AG04450 (cell line): Measurements from ENCODE around the gene OR2F1. TPM values are rescaled to one million over a fixed set of nuclear protein-coding genes. Genes with fewer than 3 reads are reported as not detected.

Source experiments
- CTCF ChIA-PET: fragments of 300-600, 350-600 bp; formaldehyde crosslinking; extraction: SDS; loops from one replicate; lab custom pipeline; 2022; ENCODE audit warnings: antibody characterized with exemption, inconsistent platforms; lab: Charles Lee
- POLR2A ChIA-PET: fragments of 350-600 bp; formaldehyde crosslinking; extraction: SDS; loops from one replicate; lab custom pipeline; 2021; ENCODE audit warnings: antibody characterized with exemption, inconsistent platforms; lab: Yijun Ruan, JAX
- DNase-seq: peaks from one replicate; pipeline ENCODE4 v3.0.0-alpha.2; 2011; ENCODE audit warnings: low read depth, low spot score
- H3K27ac ChIP-seq: one replicate; pipeline ENCODE4 v1.5.1; 2012; ENCODE audit warnings: low read depth, low read length, control low read depth
- H3K27me3 ChIP-seq: one replicate; pipeline ENCODE4 v1.6.0; 2012; ENCODE audit warnings: low read length; ENCODE audit not compliant: control insufficient read depth, insufficient read depth
- H3K4me3 ChIP-seq: 2 replicates; pipeline ENCODE4 v1.5.1; 2011; ENCODE audit warnings: mild to moderate bottlenecking, low read depth, low read length, control low read depth
- H3K9me3 ChIP-seq: 2 replicates; pipeline ENCODE4 v1.5.1; 2012; ENCODE audit warnings: low read length; ENCODE audit not compliant: control insufficient read depth, insufficient read depth
- CTCF ChIP-seq: IDR thresholded peaks from 2 replicates; pipeline ENCODE4 v1.5.1; 2011; ENCODE audit warnings: low read depth, low read length, control low read depth, inconsistent platforms
- polyA plus RNA-seq: library from polyadenylated mRNA; depleted of rRNA; stranded (reverse); fragments of >200 nt; gene quantifications from 2 replicates; pipeline ENCODE4 v1.2.3, GENCODE V29; 2011

The OR2F1 gene
- polyA plus RNA-seq, 1 experiment = not detected

GRCh38 chr7:143987513-143987912, 32.9 kb downstream of the OR2F1 start:
- Histone ChIP-seq H3K4me3 (no peak overlapping the region), H3K27ac (no peak overlapping the region), H3K27me3 (no peaks in the 10 kb centered on the region), H3K9me3 (no peaks in the 10 kb centered on the region)
- no peak for TF ChIP-seq CTCF
- ChIA-PET CTCF (no interaction called here), POLR2A (no interaction called here)
- DNase-seq = no peak

GRCh38 chr7:143988976-143989745, 34.5 kb downstream of the OR2F1 start:
- H3K27me3 ChIP-seq = no peaks in the 10 kb centered on the region
- no peak overlapping the region for H3K4me3 ChIP-seq
- ChIA-PET POLR2A (no interaction called here), CTCF (no interaction called here)
- TF ChIP-seq CTCF = no peak
- no peak overlapping the region for H3K27ac ChIP-seq
- no peak for DNase-seq
- no peaks in the 10 kb centered on the region for H3K9me3 ChIP-seq

- POLR2A ChIA-PET = no interaction called here
- Histone ChIP-seq H3K4me3 (no peak overlapping the region), H3K27me3 (no peaks in the 10 kb centered on the region), H3K27ac (no peak overlapping the region), H3K9me3 (no peaks in the 10 kb centered on the region)
- no peak for DNase-seq
- CTCF ChIA-PET = no interaction called here
- no peak for TF ChIP-seq CTCF
Measured at GRCh38 chr7:143992670-143993069, 38.0 kb downstream of the OR2F1 start.

GRCh38 chr7:143993924-143994323, 39.3 kb downstream of the OR2F1 start:
- DNase-seq = no peak
- Histone ChIP-seq H3K27ac (no peak overlapping the region), H3K4me3 (no peak overlapping the region), H3K27me3 (no peaks in the 10 kb centered on the region), H3K9me3 (no peaks in the 10 kb centered on the region)
- POLR2A ChIA-PET = no interaction called here
- CTCF ChIA-PET = no interaction called here
- no peak for TF ChIP-seq CTCF

DNA sequence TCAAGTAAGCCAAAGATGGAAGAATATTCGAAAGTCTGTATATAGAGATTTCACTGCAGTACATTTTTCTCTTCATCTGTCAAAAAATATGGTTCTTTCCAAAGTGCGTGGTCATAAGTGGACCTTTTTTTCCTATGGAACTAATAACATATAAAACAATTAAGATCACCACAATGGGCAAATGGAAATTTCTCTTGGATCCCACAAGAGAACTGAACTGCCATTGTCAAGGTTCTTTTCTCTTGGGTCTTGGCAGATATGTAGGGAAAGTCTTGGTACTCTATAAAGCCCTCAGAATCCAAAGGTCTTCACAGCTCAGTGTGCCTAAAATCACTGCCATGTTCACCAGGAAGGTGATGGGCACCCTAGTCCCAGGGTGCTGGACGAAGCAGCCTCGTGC, 45.4 kb downstream of the OR2F1 start, which contains the start of gene OR6B1:
Gene OR6B1 (plus strand): TSS at position 301 of the 400 bp plus-strand sequence. CDS start 3,677 bp downstream, outside the sequence.
- Histone ChIP-seq H3K27me3 (no peaks in the 10 kb centered on the region), H3K4me3 (no peak within 1 kb of the TSS), H3K9me3 (no peaks in the 10 kb centered on the region), H3K27ac (no peak within 1 kb of the TSS)
- ChIA-PET CTCF (no interaction called here), POLR2A (no interaction called here)
- no peak for DNase-seq
- TF ChIP-seq CTCF = no peak
